GM23248 (cell line): ENCODE measurements around the gene ZSWIM6. TPM values are rescaled to one million over a fixed set of nuclear protein-coding genes. Genes with fewer than 3 reads are reported as not detected.

Source experiments
- DNase-seq: peaks from one replicate; pipeline ENCODE4 v3.0.0-alpha.2; 2015
- H2AFZ ChIP-seq: fragments of 200-600 bp; sonication (generic); 2 replicates; pipeline ENCODE4 v1.6.1; 2016; ENCODE audit warnings: antibody characterized with exemption
- H3F3A ChIP-seq: fragments of 200-600 bp; sonication (generic); 2 replicates; pipeline ENCODE4 v1.6.1; 2016; ENCODE audit warnings: mild to moderate bottlenecking, antibody characterized with exemption, mixed run types; ENCODE audit not compliant: insufficient read depth
- H3K27ac ChIP-seq: fragments of 200-600 bp; sonication (generic); 2 replicates; pipeline ENCODE4 v1.5.1; 2016; ENCODE audit warnings: mild to moderate bottlenecking
- H3K27me3 ChIP-seq: fragments of 200-600 bp; sonication (generic); replicated peaks from 2 replicates; pipeline ENCODE4 v1.6.1; 2016; ENCODE audit warnings: mild to moderate bottlenecking; ENCODE audit not compliant: insufficient read depth
- H3K36me3 ChIP-seq: fragments of 200-600 bp; sonication (generic); 2 replicates; pipeline ENCODE4 v1.6.1; 2016; ENCODE audit warnings: low read depth, mild to moderate bottlenecking
- H3K4me1 ChIP-seq: fragments of 200-600 bp; sonication (generic); 2 replicates; pipeline ENCODE4 v1.6.1; 2016; ENCODE audit warnings: mild to moderate bottlenecking; ENCODE audit not compliant: insufficient read depth
- H3K4me2 ChIP-seq: fragments of 200-600 bp; sonication (generic); one replicate; pipeline ENCODE4 v1.6.1; 2016; ENCODE audit warnings: mild to moderate bottlenecking; ENCODE audit not compliant: unreplicated experiment
- H3K4me3 ChIP-seq: fragments of 200-600 bp; sonication (generic); 2 replicates; pipeline ENCODE4 v1.5.1; 2016; ENCODE audit warnings: mild to moderate bottlenecking
- H3K79me2 ChIP-seq: fragments of 200-600 bp; sonication (generic); 2 replicates; pipeline ENCODE4 v1.6.1; 2016; ENCODE audit warnings: mild to moderate bottlenecking; ENCODE audit not compliant: insufficient read depth
- H3K9ac ChIP-seq: fragments of 200-600 bp; sonication (generic); 2 replicates; pipeline ENCODE4 v1.6.1; 2016; ENCODE audit warnings: mild to moderate bottlenecking
- H3K9me2 ChIP-seq: fragments of 200-600 bp; sonication (generic); 2 replicates; pipeline ENCODE4 v1.6.1; 2016; ENCODE audit warnings: mixed run types, mild to moderate bottlenecking, moderate library complexity; ENCODE audit not compliant: insufficient read depth
- H3K9me3 ChIP-seq: fragments of 200-600 bp; sonication (generic); one replicate; pipeline ENCODE4 v1.6.1; 2017; ENCODE audit warnings: low read depth
- H4K20me1 ChIP-seq: fragments of 200-600 bp; sonication (generic); 2 replicates; pipeline ENCODE4 v1.6.0; 2016; ENCODE audit not compliant: insufficient read depth
- EZH2 ChIP-seq: fragments of 200-600 bp; sonication (generic); IDR thresholded peaks from 2 replicates; pipeline ENCODE4 v1.6.1; 2018; ENCODE audit warnings: antibody characterized with exemption, mild to moderate bottlenecking; ENCODE audit not compliant: insufficient read depth, poor library complexity, severe bottlenecking
- EZH2phosphoT487 ChIP-seq: fragments of 200-600 bp; sonication (generic); IDR thresholded peaks from 2 replicates; pipeline ENCODE4 v1.6.1; 2018; ENCODE audit warnings: antibody characterized with exemption, moderate library complexity, mild to moderate bottlenecking, low read depth; ENCODE audit not compliant: insufficient read depth
- WGBS, 2 experiments: methylation state at CpG; one replicate each; pipeline ENCODE4 v1.1.6; 2015 to 2017; ENCODE audit warnings: low lambda C conversion rate in 2 of 2, low coverage in 1 of 2; ENCODE audit errors: missing lambda C conversion rate in 2 of 2; 5-methylcytosine and 5-hydroxymethylcytosine counted together
- in situ Hi-C: fragments of 300-500 bp; cut with MboI; formaldehyde crosslinking; loops from 2 replicates; pipeline ENCODE4 v1.15.0; 2020
- polyA plus RNA-seq: library from polyadenylated mRNA; unstranded; fragments of >200 nt; fragmentation: Nextera tagmentation; extraction: Ambion mirVana; gene quantifications from 2 replicates; pipeline ENCODE4 v1.2.1, GENCODE V29; 2016
- total RNA-seq: library from RNA; depleted of rRNA; stranded (reverse); fragments of >200 nt; shearing (Covaris generic); gene quantifications from 2 replicates; pipeline ENCODE4 v1.2.3, GENCODE V29; 2014

The ZSWIM6 gene
- total and polyA plus RNA-seq, 2 experiments from 2014 or later, result 1.5 to 4.8 TPM

DNA sequence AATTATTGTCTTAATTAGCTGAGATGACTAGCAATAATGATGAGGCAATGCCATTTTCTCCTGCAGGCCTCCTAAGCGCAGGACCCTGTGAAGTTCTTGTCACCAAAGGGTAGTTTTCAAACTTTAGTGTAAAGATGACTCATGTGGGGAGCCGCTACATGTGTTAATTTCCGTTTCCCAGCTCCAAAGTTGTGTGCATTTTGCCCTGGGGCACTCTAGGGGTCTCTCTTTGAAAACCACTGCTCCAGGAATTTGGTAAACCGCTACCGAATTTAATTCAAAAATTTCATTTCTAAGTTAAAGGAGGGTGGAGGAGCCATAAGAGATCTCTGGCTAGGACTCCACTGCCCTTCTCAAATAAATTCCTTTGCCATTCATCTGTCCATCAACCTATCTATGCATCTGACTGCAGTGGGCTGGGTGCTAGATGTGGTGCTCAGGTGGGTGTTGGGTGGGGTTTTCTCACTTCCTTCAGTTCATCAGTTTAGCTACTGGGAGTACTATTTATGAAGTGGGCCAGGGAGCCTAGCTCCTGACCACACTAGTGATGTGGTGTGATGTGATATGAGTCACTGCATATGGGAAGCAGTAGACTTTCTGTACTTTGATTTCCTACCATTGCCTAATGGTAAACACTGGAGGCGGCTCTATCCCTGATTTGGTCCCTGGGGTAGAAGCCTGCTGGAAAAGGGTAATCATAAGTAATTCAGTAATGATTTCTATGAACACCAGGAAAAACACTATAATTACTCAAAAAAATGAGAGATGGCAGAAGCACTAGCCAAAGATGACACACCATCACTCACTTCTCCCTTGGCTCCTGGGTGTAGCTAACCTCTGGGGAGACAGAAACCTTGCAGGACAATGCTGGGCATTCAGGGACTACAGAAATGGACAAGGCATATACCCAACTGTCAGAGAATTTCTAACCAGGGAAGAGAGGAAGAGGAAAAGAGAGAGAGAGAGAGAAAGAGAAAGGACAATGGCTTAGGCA lies 4.0 kb upstream of the ZSWIM6 start:
- peak overlapping the region; percentile 59 for H3K27ac ChIP-seq
- peaks cover 25% of the 10 kb centered on the region for H3K4me1 ChIP-seq

DNA sequence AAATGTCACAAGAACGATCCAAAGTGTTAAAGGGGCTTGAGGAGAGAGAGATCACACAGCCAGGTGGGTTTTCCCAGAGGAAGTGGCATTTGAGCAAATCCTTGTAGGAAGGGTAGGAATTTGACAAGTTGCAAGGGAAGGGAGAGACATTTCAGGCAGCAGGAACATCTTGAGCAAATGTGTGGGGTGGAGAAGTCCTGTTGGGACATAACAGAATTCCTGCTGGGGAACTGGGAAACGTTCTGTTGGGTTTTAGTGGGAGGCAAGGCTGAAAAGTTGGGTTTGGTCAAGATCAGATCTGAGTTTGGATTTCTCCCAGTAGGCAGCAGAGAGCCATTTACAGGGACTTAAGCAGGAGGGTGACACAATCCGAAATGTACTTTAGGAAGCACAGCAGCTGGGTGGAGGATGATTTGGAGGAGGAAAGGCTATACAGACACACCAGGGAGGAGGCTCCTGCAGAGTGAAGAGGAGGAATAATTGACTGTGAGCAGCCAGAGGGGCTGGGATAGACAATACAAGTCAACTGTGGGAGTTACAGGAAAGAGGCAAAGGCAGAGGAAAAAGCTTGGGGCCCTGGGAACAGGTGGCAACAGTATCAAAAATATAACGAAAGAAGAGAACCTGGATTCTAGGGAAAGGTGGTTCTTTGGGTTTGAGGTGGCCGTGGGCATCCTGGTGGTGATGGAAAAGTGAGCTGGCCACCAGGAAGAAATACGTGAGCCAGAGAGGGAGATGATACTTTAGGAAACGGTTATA lies 3.1 kb upstream of the ZSWIM6 start:
- Histone ChIP-seq H3K9ac (0 out of 2 replicates have a peak overlapping the region, but pooled peaks have one; percentile 4), H3F3A (peaks cover 30% of the 10 kb centered on the region), H3K9me3 (no peaks in the 10 kb centered on the region), H3K4me3 (no peak overlapping the region), H3K9me2 (no peaks in the 10 kb centered on the region), H4K20me1 (peaks cover 1% of the 10 kb centered on the region; the same call in 1 of the 2 replicates), H3K36me3 (no peaks in the 10 kb centered on the region), H3K79me2 (peaks cover 12% of the 10 kb centered on the region), H3K27ac (peak overlapping the region; percentile 59), H2AFZ (no peak overlapping the region), H3K27me3 (no peaks in the 10 kb centered on the region), H3K4me2 (no peak overlapping the region), H3K4me1 (peaks cover 25% of the 10 kb centered on the region)
- 59 to 65% methylated on average over 7 of the region's 7 CpGs for WGBS, 2 experiments
- in situ Hi-C loops, result loop anchor here (10.0 to 25.0 kb wide), 2 partner anchors 164 to 642 kb away; partner anchors contain the start of gene SMIM15
- no peak for DNase-seq
- no peak for TF ChIP-seq EZH2phosphoT487
- TF ChIP-seq EZH2, result no peak

More for the DNA sequence above, 4.0 kb upstream of the ZSWIM6 start:
- H3K9ac ChIP-seq, result 0 out of 2 replicates have a peak overlapping the region, but pooled peaks have one; percentile 4
- H3K4me3 ChIP-seq, result no peak overlapping the region
- peak; percentile 90 for DNase-seq
- H3K79me2 ChIP-seq, result peaks cover 3% of the 10 kb centered on the region
- H2AFZ ChIP-seq, result no peak overlapping the region
- peaks cover 30% of the 10 kb centered on the region for H3F3A ChIP-seq
- in situ Hi-C loops, result loop anchor here (10.0 to 25.0 kb wide), 2 partner anchors 163 to 641 kb away; partner anchors contain the start of gene SMIM15
- WGBS, 2 experiments, result 81 to 82% methylated on average over 6 of the region's 6 CpGs
- no peaks in the 10 kb centered on the region for H3K36me3 ChIP-seq
- peak overlapping the region; percentile 14 for H3K4me2 ChIP-seq
- H3K9me3 ChIP-seq, result no peaks in the 10 kb centered on the region
- H3K9me2 ChIP-seq, result no peaks in the 10 kb centered on the region
- no peaks in the 10 kb centered on the region for H4K20me1 ChIP-seq
- TF ChIP-seq EZH2, result no peak
- no peaks in the 10 kb centered on the region for H3K27me3 ChIP-seq

DNA sequence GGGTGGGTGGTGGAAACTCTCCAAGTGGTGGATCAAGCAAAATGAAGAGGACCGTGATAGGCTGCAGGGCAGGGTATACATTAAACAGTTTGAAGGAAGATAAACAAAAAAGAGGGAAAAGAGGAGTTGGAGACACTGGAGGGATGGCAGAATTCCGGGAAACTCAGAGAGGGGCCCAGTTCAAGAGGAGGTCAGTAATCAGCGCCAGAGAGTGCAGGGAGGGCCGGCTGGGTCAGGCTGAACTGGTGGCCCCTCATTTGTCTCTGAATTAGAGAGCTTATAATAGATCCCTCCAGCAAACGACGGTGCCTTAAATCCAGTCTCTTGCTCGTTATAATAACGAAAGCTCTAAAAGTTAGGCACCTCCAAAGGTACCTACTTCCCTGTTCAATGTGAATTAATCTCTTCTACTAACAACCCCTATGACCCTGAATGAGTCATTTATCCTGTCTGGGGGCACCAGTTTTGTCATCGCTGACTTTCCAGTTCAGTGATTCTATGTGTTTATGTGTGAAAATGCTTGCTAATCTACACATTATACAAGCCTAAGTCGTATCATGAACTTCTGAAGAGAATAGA lies 2.4 kb upstream of the ZSWIM6 start:
- Histone ChIP-seq H3K36me3 (no peaks in the 10 kb centered on the region), H3K9me3 (no peaks in the 10 kb centered on the region), H3K27ac (no peak overlapping the region), H3K9me2 (no peaks in the 10 kb centered on the region), H3K27me3 (no peaks in the 10 kb centered on the region), H2AFZ (peak overlapping the region; percentile 88; the same call in 1 of the 2 replicates), H3K4me2 (peak overlapping the region; percentile 80), H3K4me1 (peaks cover 28% of the 10 kb centered on the region), H4K20me1 (peaks cover 8% of the 10 kb centered on the region; the same call in 1 of the 2 replicates), H3K79me2 (peaks cover 19% of the 10 kb centered on the region), H3K9ac (no peak overlapping the region; the same call in 1 of the 2 replicates), H3F3A (peaks cover 30% of the 10 kb centered on the region), H3K4me3 (peak overlapping the region; percentile 85)
- in situ Hi-C loops, result loop anchor here (10.0 to 25.0 kb wide), 2 partner anchors 165 to 642 kb away; partner anchors contain the start of gene SMIM15
- no peak for TF ChIP-seq EZH2
- TF ChIP-seq EZH2phosphoT487, result no peak
- DNase-seq, result peak; percentile 34
- WGBS, 2 experiments, result 72 to 79% methylated on average over 10 of the region's 10 CpGs
